ENCODE results near the gene PFDN1.

- TF ChIP-seq CTCF (IDR thresholded peaks at IDR 0.05; ENCODE audit: low read depth, low read length, poor library complexity, severe bottlenecking) (no peak), EZH2phosphoT487 (IDR thresholded peaks at IDR 0.05; ENCODE audit: borderline replicate concordance, low read length) (no peak)
Observed at GRCh38 chr5:140325486-140325885, 22.6 kb upstream of the PFDN1 start.
